SK-N-SH (cell line): ENCODE results near the gene HAUS3.

Experiments used
- CTCF ChIP-seq: fragments of 200-600 bp; sonication (generic); IDR thresholded peaks from 2 replicates; pipeline ENCODE4 v1.6.1; 2017; ENCODE audit warnings: antibody characterized with exemption, mild to moderate bottlenecking, moderate library complexity
- EP300 ChIP-seq, 2 experiments: IDR thresholded peaks; 2 replicates each; pipeline versions ENCODE4 v1.4.0 to v1.6.1; 2012; ENCODE audit warnings: borderline replicate concordance in 1 of 2, low read depth in 1 of 2, low read length in 1 of 2
- MAX ChIP-seq: IDR thresholded peaks from 2 replicates; pipeline ENCODE4 v1.4.0; 2012; ENCODE audit warnings: low read depth
- REST ChIP-seq: IDR thresholded peaks from 2 replicates; pipeline ENCODE4 v1.6.1; 2012; ENCODE audit warnings: mild to moderate bottlenecking, low read depth, low read length, moderate library complexity
- SIN3A ChIP-seq: IDR thresholded peaks from 2 replicates; pipeline ENCODE4 v1.6.1; 2012; ENCODE audit warnings: low read depth, mild to moderate bottlenecking, low read length, moderate library complexity, borderline replicate concordance

GRCh38 chr4:2275546-2276251 is 33.8 kb upstream of the HAUS3 start:
- no peak for TF ChIP-seq CTCF
- no peak for TF ChIP-seq MAX
- no peak for TF ChIP-seq SIN3A
- TF ChIP-seq REST = no peak
- TF ChIP-seq EP300 (IDR thresholded peaks at IDR 0.05; ENCODE audit: borderline replicate concordance in 1 of 2, low read depth in 1 of 2, low read length in 1 of 2) = no peak
